Stimulated activated CD8-positive, alpha-beta memory T cell treated with anti-CD3 and anti-CD28 coated beads, Interleukin-12 subunit alpha, Interleukin-12 subunit beta, amount 100 ng/mL, for 24 hours (primary cell): ENCODE measurements around the gene RNU6-1.

Experiments
- DNase-seq: peaks from one replicate; pipeline ENCODE4 v3.0.0-alpha.2; 2020; ENCODE audit errors: extremely low read depth

The RNU6-1 gene

GRCh38 chr15:67839929-67840748 is at the start of gene RNU6-1:
TSS of gene RNU6-1 (minus strand) at chr15:67840045.
- DNase-seq = peak; percentile 87

- no peak for DNase-seq
These were observed 47.9 kb upstream of the RNU6-1 start for GRCh38 chr15:67887776-67888175.

GRCh38 chr15:67885861-67886260 is 46.0 kb upstream of the RNU6-1 start:
- no peak for DNase-seq

GRCh38 chr15:67885175-67885523 is 45.3 kb upstream of the RNU6-1 start:
- DNase-seq = no peak

- DNase-seq = peak; percentile 21
These were observed 44.8 kb upstream of the RNU6-1 start for GRCh38 chr15:67884514-67885174.

- DNase-seq = no peak
These were observed 44.2 kb upstream of the RNU6-1 start for GRCh38 chr15:67884009-67884408.

GRCh38 chr15:67883234-67883773 is 43.5 kb upstream of the RNU6-1 start:
- DNase-seq = no peak

- no peak for DNase-seq
These were observed 42.8 kb upstream of the RNU6-1 start for GRCh38 chr15:67882487-67883233.

GRCh38 chr15:67880651-67881182 is 40.9 kb upstream of the RNU6-1 start:
- DNase-seq = no peak

GRCh38 chr15:67879440-67880129 is 39.7 kb upstream of the RNU6-1 start:
- DNase-seq = no peak

GRCh38 chr15:67878712-67879206 is 38.9 kb upstream of the RNU6-1 start:
- no peak for DNase-seq

GRCh38 chr15:67873777-67874176 is 33.9 kb upstream of the RNU6-1 start:
- no peak for DNase-seq

GRCh38 chr15:67870868-67871408 is 31.1 kb upstream of the RNU6-1 start:
- no peak for DNase-seq

- no peak for DNase-seq
These were observed 29.9 kb upstream of the RNU6-1 start for GRCh38 chr15:67869701-67870100.

- DNase-seq = no peak
These were observed 25.9 kb upstream of the RNU6-1 start for GRCh38 chr15:67865766-67866165.

- no peak for DNase-seq
These were observed 25.5 kb upstream of the RNU6-1 start for GRCh38 chr15:67865331-67865730.

- peak; percentile 44 for DNase-seq
These were observed 23.7 kb upstream of the RNU6-1 start for GRCh38 chr15:67863442-67863987.

- DNase-seq = no peak
These were observed 23.1 kb upstream of the RNU6-1 start for GRCh38 chr15:67862750-67863441.

- DNase-seq = no peak
These were observed 22.1 kb upstream of the RNU6-1 start for GRCh38 chr15:67861983-67862382.

- DNase-seq = no peak
These were observed 19.6 kb upstream of the RNU6-1 start for GRCh38 chr15:67859331-67859946.
